CD4-positive, alpha-beta T cell treated with Interferon gamma for 1 hour (primary cell): ENCODE results near the gene PIH1D1.

Experiments
- DNase-seq: peaks from one replicate; pipeline ENCODE4 v3.0.0-alpha.2; 2020

Gene PIH1D1

GRCh38 chr19:49415102-49415809 is 36.4 kb downstream of the PIH1D1 start:
- DNase-seq = no peak

- no peak for DNase-seq
Measured at GRCh38 chr19:49414256-49414655, 37.4 kb downstream of the PIH1D1 start.

- DNase-seq = no peak
Measured at GRCh38 chr19:49413348-49413747, 38.3 kb downstream of the PIH1D1 start.

GRCh38 chr19:49411681-49412326 is 39.8 kb downstream of the PIH1D1 start:
- no peak for DNase-seq

GRCh38 chr19:49409441-49410029 is 42.1 kb downstream of the PIH1D1 start:
- peak; percentile 32 for DNase-seq

- no peak for DNase-seq
Measured at GRCh38 chr19:49408816-49409440, 42.7 kb downstream of the PIH1D1 start.

- no peak for DNase-seq
Measured at GRCh38 chr19:49407482-49408015, 44.1 kb downstream of the PIH1D1 start.

- DNase-seq = no peak
Measured at GRCh38 chr19:49407079-49407478, 44.5 kb downstream of the PIH1D1 start.

GRCh38 chr19:49403404-49404187 is 48.0 kb downstream of the PIH1D1 start:
- DNase-seq = peak; percentile 11

GRCh38 chr19:49400029-49400428 is 51.6 kb downstream of the PIH1D1 start:
- no peak for DNase-seq

GRCh38 chr19:49398931-49399330 is 52.7 kb downstream of the PIH1D1 start:
- DNase-seq = no peak

GRCh38 chr19:49398001-49398615 is 53.5 kb downstream of the PIH1D1 start:
- DNase-seq = no peak

GRCh38 chr19:49396738-49397505 is 54.7 kb downstream of the PIH1D1 start:
- no peak for DNase-seq
